ENCODE data around the gene STAT2. TPM values are rescaled to one million over a fixed set of nuclear protein-coding genes. Genes with fewer than 3 reads are reported as not detected.
"Not testable (repeated sequence)": the region's sequence is repeated elsewhere in the genome, so short reads cannot be mapped to it uniquely, and the experiment has no call there.

STAT2 gene
- total RNA-seq, 6 experiments from 2014 or later: 82.8 to 182 (median 108) TPM

DNA sequence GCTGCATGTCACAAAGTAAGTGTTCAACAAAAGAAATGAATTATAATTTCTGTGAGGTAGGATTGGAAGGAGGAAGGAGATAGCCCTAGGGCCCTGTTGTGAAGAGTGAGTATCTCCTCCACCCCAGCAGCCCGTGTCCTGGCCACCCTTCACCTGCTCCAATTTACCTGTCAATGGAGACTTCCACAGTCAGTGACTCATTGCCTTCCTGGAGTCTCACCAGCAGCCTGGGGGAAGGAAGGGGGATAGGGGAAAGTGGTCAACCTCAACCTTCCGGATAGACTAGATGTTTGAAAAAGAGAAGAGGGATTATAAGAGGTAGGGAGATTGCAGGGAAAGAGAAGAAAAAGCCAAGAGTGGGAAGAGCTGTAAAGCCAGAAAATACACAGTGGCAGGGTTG, 9.2 kb downstream of the STAT2 start:
- DNase-seq (no peak), ATAC-seq (no peak)
- Histone ChIP-seq H3K4me1 (peaks cover 0 to 3% (median 0%) of the 10 kb centered on the region in 4 donors), H3K36me3 (peaks cover 23 to 98% (median 67%) of the 10 kb centered on the region in 4 donors), H3K27me3 (no peaks in the 10 kb centered on the region), H3K9me3 (no peaks in the 10 kb centered on the region), H3K27ac (no peak overlapping the region), H3K4me3 (no peak overlapping the region)
- WGBS (ENCODE audit: insufficient coverage, low coverage, low lambda C conversion rate, missing lambda C conversion rate): 91% methylated on average over 2 of the region's 2 CpGs
- intact Hi-C loops (cut with DNase I): loop anchor here (10.0 kb wide), 1 partner anchor 104 kb away; the partner anchor contains the start of gene MIP (in 2 of the 2)
- no peak for TF ChIP-seq POLR2A (IDR thresholded peaks at IDR 0.05)
- TF ChIP-seq, protein P1, sequence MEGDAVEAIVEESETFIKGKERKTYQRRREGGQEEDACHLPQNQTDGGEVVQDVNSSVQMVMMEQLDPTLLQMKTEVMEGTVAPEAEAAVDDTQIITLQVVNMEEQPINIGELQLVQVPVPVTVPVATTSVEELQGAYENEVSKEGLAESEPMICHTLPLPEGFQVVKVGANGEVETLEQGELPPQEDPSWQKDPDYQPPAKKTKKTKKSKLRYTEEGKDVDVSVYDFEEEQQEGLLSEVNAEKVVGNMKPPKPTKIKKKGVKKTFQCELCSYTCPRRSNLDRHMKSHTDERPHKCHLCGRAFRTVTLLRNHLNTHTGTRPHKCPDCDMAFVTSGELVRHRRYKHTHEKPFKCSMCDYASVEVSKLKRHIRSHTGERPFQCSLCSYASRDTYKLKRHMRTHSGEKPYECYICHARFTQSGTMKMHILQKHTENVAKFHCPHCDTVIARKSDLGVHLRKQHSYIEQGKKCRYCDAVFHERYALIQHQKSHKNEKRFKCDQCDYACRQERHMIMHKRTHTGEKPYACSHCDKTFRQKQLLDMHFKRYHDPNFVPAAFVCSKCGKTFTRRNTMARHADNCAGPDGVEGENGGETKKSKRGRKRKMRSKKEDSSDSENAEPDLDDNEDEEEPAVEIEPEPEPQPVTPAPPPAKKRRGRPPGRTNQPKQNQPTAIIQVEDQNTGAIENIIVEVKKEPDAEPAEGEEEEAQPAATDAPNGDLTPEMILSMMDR (IDR thresholded peaks at IDR 0.05): no peak

- Histone ChIP-seq H3K27me3 (no peaks in the 10 kb centered on the region), H3K9me3 (no peaks in the 10 kb centered on the region), H3K4me1 (no peaks in the 10 kb centered on the region), H3K27ac (no peak overlapping the region), H3K4me3 (no peak overlapping the region), H3K36me3 (peaks cover 23 to 93% (median 64%) of the 10 kb centered on the region in 4 donors)
- ATAC-seq (peak in 1 of 4 donors; percentile 9), DNase-seq (no peak)
- 83% methylated on average over 2 of the region's 5 CpGs for WGBS (ENCODE audit: insufficient coverage, low coverage, low lambda C conversion rate, missing lambda C conversion rate)
- intact Hi-C loops (cut with DNase I): no loop called here
- TF ChIP-seq, protein P1 (IDR thresholded peaks at IDR 0.05): no peak
- no peak for TF ChIP-seq POLR2A (IDR thresholded peaks at IDR 0.05)
Observed at GRCh38 chr12:56348776-56349175, 11.1 kb downstream of the STAT2 start.

- H3K27me3 ChIP-seq; intact Hi-C loops (cut with DNase I); ATAC-seq; H3K27ac ChIP-seq; H3K4me3 ChIP-seq; H3K4me1 ChIP-seq; H3K9me3 ChIP-seq; DNase-seq: not testable (repeated sequence)
- WGBS (ENCODE audit: insufficient coverage, low coverage, low lambda C conversion rate, missing lambda C conversion rate): 89% methylated on average over 5 of the region's 9 CpGs
- H3K36me3 ChIP-seq: peaks cover 15 to 94% (median 65%) of the 10 kb centered on the region in 4 donors
Observed at GRCh38 chr12:56347255-56347654, 12.7 kb downstream of the STAT2 start.

- intact Hi-C loops (cut with DNase I): no loop called here
- no peaks in the 10 kb centered on the region for H3K9me3 ChIP-seq
- DNase-seq (no peak), ATAC-seq (peak; percentile 33 to 54 (median 45))
- 80% methylated on average over 1 of the region's 7 CpGs for WGBS (ENCODE audit: insufficient coverage, low coverage, low lambda C conversion rate, missing lambda C conversion rate)
- no peaks in the 10 kb centered on the region for H3K27me3 ChIP-seq
- no peak overlapping the region for H3K27ac ChIP-seq
- H3K4me1 ChIP-seq: no peaks in the 10 kb centered on the region
- no peak overlapping the region for H3K4me3 ChIP-seq
- TF ChIP-seq, protein P1 (IDR thresholded peaks at IDR 0.05): peak in 2 of 4 donors; percentile 7 to 19
- no peak for TF ChIP-seq POLR2A (IDR thresholded peaks at IDR 0.05)
- H3K36me3 ChIP-seq: peaks cover 13 to 94% (median 62%) of the 10 kb centered on the region in 4 donors
Observed at GRCh38 chr12:56346675-56347074, 13.2 kb downstream of the STAT2 start.

GRCh38 chr12:56342290-56342689, 17.6 kb downstream of the STAT2 start:
- H3K4me3 ChIP-seq; H3K27ac ChIP-seq; DNase-seq; H3K4me1 ChIP-seq; H3K9me3 ChIP-seq; intact Hi-C loops (cut with DNase I); ATAC-seq; H3K27me3 ChIP-seq: not testable (repeated sequence)
- 100% methylated on average over 1 of the region's 2 CpGs for WGBS (ENCODE audit: insufficient coverage, low coverage, low lambda C conversion rate, missing lambda C conversion rate)
- peaks cover 0 to 52% (median 30%) of the 10 kb centered on the region in 4 donors for H3K36me3 ChIP-seq

Measured in right lobe of liver (tissue), 6 donors.